OCI-LY3 (cell line): Measurements from ENCODE around the gene SLC35A5.

ENCODE experiments used
- H2AFZ ChIP-seq: fragments of 200-600, 300-600 bp; shearing (Covaris generic); 2 replicates; pipeline ENCODE4 v1.6.0; 2014; ENCODE audit warnings: antibody characterized with exemption, low read depth, low read length
- H3K27ac ChIP-seq: fragments of 200-600, 300-600 bp; sonication (generic); 2 replicates; pipeline ENCODE4 v1.5.1; 2014; ENCODE audit warnings: mild to moderate bottlenecking, low read length, moderate library complexity, mixed read lengths
- H3K27me3 ChIP-seq: fragments of 200-600, 300-600 bp; sonication (generic); 2 replicates; pipeline ENCODE4 v1.6.1; 2014; ENCODE audit warnings: low read depth, low read length, mixed read lengths
- H3K36me3 ChIP-seq: fragments of 200-600, 300-600 bp; sonication (generic); replicated peaks from 2 replicates; pipeline ENCODE3; 2014; ENCODE audit warnings: low read depth, low read length, mixed read lengths
- H3K4me1 ChIP-seq: fragments of 300-600, 200-600 bp; sonication (generic); 2 replicates; pipeline ENCODE4 v1.6.1; 2014; ENCODE audit warnings: low read length, mixed read lengths
- H3K4me2 ChIP-seq: fragments of 200-600, 300-600 bp; sonication (generic); 2 replicates; pipeline ENCODE4 v1.6.1; 2014; ENCODE audit warnings: low read length, mixed read lengths
- H3K4me3 ChIP-seq: fragments of 300-600, 200-600 bp; sonication (generic); 2 replicates; pipeline ENCODE4 v1.5.1; 2014; ENCODE audit warnings: antibody characterized with exemption, mild to moderate bottlenecking, low read length, moderate library complexity
- H3K79me2 ChIP-seq: fragments of 300-600, 200-600 bp; shearing (Covaris generic); 2 replicates; pipeline ENCODE4 v1.6.1; 2014; ENCODE audit warnings: mild to moderate bottlenecking, low read length, mixed read lengths
- H3K9ac ChIP-seq: fragments of 300-600, 200-600 bp; shearing (Covaris generic); 2 replicates; pipeline ENCODE4 v1.6.0; 2014; ENCODE audit warnings: mild to moderate bottlenecking, low read length, moderate library complexity
- H3K9me3 ChIP-seq: fragments of 200-600, 300-600 bp; shearing (Covaris generic); 2 replicates; pipeline ENCODE4 v1.6.1; 2014; ENCODE audit warnings: low read length, mixed read lengths; ENCODE audit not compliant: insufficient read depth
- H4K20me1 ChIP-seq: fragments of 200-600, 300-600 bp; sonication (generic); 2 replicates; pipeline ENCODE4 v1.6.1; 2016; ENCODE audit warnings: low read length, mixed read lengths; ENCODE audit not compliant: insufficient read depth
- CTCF ChIP-seq: fragments of 200-600, 300-600 bp; sonication (generic); IDR thresholded peaks from 2 replicates; pipeline ENCODE4 v1.5.1; 2014; ENCODE audit warnings: antibody characterized with exemption, low read length, low read depth
- EZH2phosphoT487 ChIP-seq: fragments of 200-600 bp; shearing (Covaris generic); IDR thresholded peaks from 2 replicates; pipeline ENCODE4 v1.6.1; 2018; ENCODE audit warnings: antibody characterized with exemption, mixed run types, low read depth

The SLC35A5 gene

GRCh38 chr3:112597945-112598344 lies 36.1 kb downstream of the SLC35A5 start:
- Histone ChIP-seq H2AFZ (no peak overlapping the region), H3K9me3 (peaks cover 5% of the 10 kb centered on the region), H4K20me1 (no peaks in the 10 kb centered on the region), H3K27ac (no peak overlapping the region), H3K9ac (no peak overlapping the region), H3K4me3 (no peak overlapping the region), H3K27me3 (no peaks in the 10 kb centered on the region), H3K4me1 (peaks cover 20% of the 10 kb centered on the region), H3K79me2 (no peaks in the 10 kb centered on the region), H3K4me2 (no peak overlapping the region), H3K36me3 (peaks cover 17% of the 10 kb centered on the region)
- TF ChIP-seq CTCF (no peak), EZH2phosphoT487 (no peak)

DNA sequence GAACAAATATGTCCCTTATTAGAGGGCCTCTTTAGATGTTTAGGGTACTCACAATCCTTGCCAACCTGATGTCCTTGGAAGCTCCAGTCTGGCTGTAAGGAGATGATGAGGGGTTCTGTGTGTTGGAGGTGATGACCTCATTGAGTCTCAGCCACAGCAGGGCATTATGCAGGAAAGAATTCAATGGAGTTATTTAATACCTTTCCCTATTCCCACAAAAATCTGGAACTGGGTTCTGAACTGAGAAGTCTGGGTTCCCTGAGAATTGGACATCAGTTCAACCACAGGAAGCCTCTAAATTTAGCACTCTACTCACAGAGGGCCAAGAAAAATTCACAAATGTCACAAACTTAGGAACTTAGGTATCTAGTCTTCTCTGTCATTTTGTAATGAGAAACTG lies 36.9 kb downstream of the SLC35A5 start:
- peaks cover 10% of the 10 kb centered on the region for H3K36me3 ChIP-seq
- peaks cover 26% of the 10 kb centered on the region for H3K4me1 ChIP-seq
- H3K79me2 ChIP-seq: no peaks in the 10 kb centered on the region
- H2AFZ ChIP-seq: no peak overlapping the region
- H3K27me3 ChIP-seq: no peaks in the 10 kb centered on the region
- H3K4me3 ChIP-seq: no peak overlapping the region
- H3K27ac ChIP-seq: no peak overlapping the region
- no peaks in the 10 kb centered on the region for H4K20me1 ChIP-seq
- no peaks in the 10 kb centered on the region for H3K9me3 ChIP-seq
- H3K9ac ChIP-seq: no peak overlapping the region
- TF ChIP-seq CTCF (no peak), EZH2phosphoT487 (no peak)
- H3K4me2 ChIP-seq: no peak overlapping the region

- Histone ChIP-seq H3K27me3 (no peaks in the 10 kb centered on the region), H3K9me3 (no peaks in the 10 kb centered on the region), H3K9ac (peak overlapping the region; percentile 49; the same call in 1 of the 2 replicates), H3K4me1 (peaks cover 33% of the 10 kb centered on the region), H3K79me2 (no peaks in the 10 kb centered on the region), H3K4me3 (peak overlapping the region; percentile 44), H3K36me3 (peaks cover 6% of the 10 kb centered on the region), H2AFZ (no peak overlapping the region), H3K27ac (peak overlapping the region; percentile 88), H3K4me2 (peak overlapping the region; percentile 65), H4K20me1 (no peaks in the 10 kb centered on the region)
- TF ChIP-seq EZH2phosphoT487 (no peak), CTCF (no peak)
Measured at GRCh38 chr3:112602217-112602838, 40.5 kb downstream of the SLC35A5 start.

DNA sequence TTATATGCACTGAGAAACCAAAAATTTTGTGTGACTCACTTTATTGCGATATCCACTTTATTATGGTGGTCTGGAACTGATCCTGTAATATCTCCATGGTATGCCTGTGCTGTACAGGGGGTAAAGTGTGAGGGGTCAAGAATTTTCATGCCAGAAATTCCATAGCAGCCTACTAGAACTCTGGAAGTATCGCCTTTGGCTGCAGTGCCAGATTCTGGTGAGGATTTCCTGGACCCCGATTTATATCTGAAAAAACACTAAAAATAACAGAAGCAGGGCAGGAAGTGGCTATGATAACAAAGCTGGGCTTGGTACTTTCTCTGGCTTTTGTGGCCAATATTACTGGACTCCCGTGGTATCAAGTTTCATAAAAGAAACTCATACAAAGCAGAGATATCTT lies 42.7 kb downstream of the SLC35A5 start:
- no peak overlapping the region for H2AFZ ChIP-seq
- peaks cover 33% of the 10 kb centered on the region for H3K4me1 ChIP-seq
- no peaks in the 10 kb centered on the region for H3K79me2 ChIP-seq
- H3K9ac ChIP-seq: no peak overlapping the region
- H3K27ac ChIP-seq: no peak overlapping the region
- H3K4me2 ChIP-seq: no peak overlapping the region
- no peaks in the 10 kb centered on the region for H3K27me3 ChIP-seq
- no peaks in the 10 kb centered on the region for H4K20me1 ChIP-seq
- H3K9me3 ChIP-seq: no peaks in the 10 kb centered on the region
- peaks cover 5% of the 10 kb centered on the region for H3K36me3 ChIP-seq
- H3K4me3 ChIP-seq: no peak overlapping the region
- no peak for TF ChIP-seq EZH2phosphoT487
- TF ChIP-seq CTCF: no peak
